MM.1S (cell line): ENCODE measurements around the gene DENND2A.
"Not testable (repeated sequence)": the region's sequence is repeated elsewhere in the genome, so short reads cannot be mapped to it uniquely, and the experiment has no call there.

Experiments used
- DNase-seq: peaks from one replicate; pipeline ENCODE4 v3.0.0-alpha.2; 2015
- H2AFZ ChIP-seq: fragments of 300-600 bp; sonication (generic); 2 replicates; pipeline ENCODE4 v1.6.0; 2016; ENCODE audit warnings: antibody characterized with exemption, low read length
- H3F3A ChIP-seq: fragments of 300-600 bp; sonication (generic); 2 replicates; pipeline ENCODE4 v1.6.1; 2016; ENCODE audit warnings: mild to moderate bottlenecking, antibody characterized with exemption, low read length, moderate library complexity, mixed read lengths; ENCODE audit not compliant: insufficient read depth
- H3K27ac ChIP-seq: fragments of 300-600 bp; sonication (generic); 2 replicates; pipeline ENCODE4 v1.5.1; 2016; ENCODE audit warnings: mild to moderate bottlenecking, low read length
- H3K27me3 ChIP-seq: fragments of 300-600 bp; sonication (generic); replicated peaks from 2 replicates; pipeline ENCODE4 v1.6.0; 2016; ENCODE audit warnings: low read length; ENCODE audit not compliant: insufficient read depth
- H3K36me3 ChIP-seq: fragments of 300-600 bp; sonication (generic); replicated peaks from 2 replicates; pipeline ENCODE4 v1.6.1; 2016; ENCODE audit warnings: mild to moderate bottlenecking, low read length, mixed read lengths; ENCODE audit not compliant: insufficient read depth
- H3K4me1 ChIP-seq: fragments of 300-600 bp; sonication (generic); 2 replicates; pipeline ENCODE4 v1.6.1; 2016; ENCODE audit warnings: low read length, mixed read lengths
- H3K4me2 ChIP-seq: fragments of 300-600 bp; sonication (generic); 2 replicates; pipeline ENCODE4 v1.6.0; 2016; ENCODE audit warnings: low read depth, low read length
- H3K4me3 ChIP-seq: fragments of 300-600 bp; sonication (generic); 2 replicates; pipeline ENCODE4 v1.5.1; 2016; ENCODE audit warnings: low read length, mixed read lengths
- H3K79me2 ChIP-seq: fragments of 300-600 bp; sonication (generic); 2 replicates; pipeline ENCODE4 v1.6.1; 2016; ENCODE audit warnings: mixed run types, low read length, mixed read lengths
- H3K9ac ChIP-seq: fragments of 300-600 bp; sonication (generic); 2 replicates; pipeline ENCODE4 v1.6.1; 2016; ENCODE audit warnings: low read length, mixed read lengths
- H3K9me2 ChIP-seq: fragments of 300-600 bp; sonication (generic); replicated peaks from 2 replicates; pipeline ENCODE4 v1.6.1; 2016; ENCODE audit warnings: mild to moderate bottlenecking, low read length, mixed read lengths; ENCODE audit not compliant: insufficient read depth
- H3K9me3 ChIP-seq: fragments of 300-600 bp; sonication (generic); replicated peaks from 2 replicates; pipeline ENCODE4 v1.6.1; 2016; ENCODE audit warnings: mild to moderate bottlenecking, low read length, mixed read lengths; ENCODE audit not compliant: insufficient read depth
- H4K20me1 ChIP-seq: fragments of 300-600 bp; sonication (generic); 2 replicates; pipeline ENCODE4 v1.6.1; 2016; ENCODE audit warnings: mild to moderate bottlenecking, low read length, moderate library complexity, mixed read lengths; ENCODE audit not compliant: insufficient read depth
- CTCF ChIP-seq: fragments of 300-600 bp; sonication (generic); IDR thresholded peaks from 2 replicates; pipeline ENCODE4 v1.5.1; 2016; ENCODE audit warnings: antibody characterized with exemption, low read length, mixed read lengths
- EZH2 ChIP-seq: fragments of 300-600 bp; sonication (generic); optimal IDR thresholded peaks from 2 replicates; pipeline ENCODE3; 2017; ENCODE audit warnings: low read depth, mild to moderate bottlenecking, antibody characterized with exemption, low read length, mixed read lengths
- EZH2phosphoT487 ChIP-seq: fragments of 300-600 bp; sonication (generic); IDR thresholded peaks from 2 replicates; pipeline ENCODE4 v1.6.1; 2018; ENCODE audit warnings: antibody characterized with exemption, low read length

The DENND2A gene

GRCh38 chr7:140557809-140558518 lies 82.6 kb downstream of the DENND2A start:
- Histone ChIP-seq H4K20me1 (no peaks in the 10 kb centered on the region), H3K4me1 (no peaks in the 10 kb centered on the region), H3K9me2 (no peaks in the 10 kb centered on the region), H3K36me3 (no peaks in the 10 kb centered on the region), H3K4me2 (no peak overlapping the region), H2AFZ (no peak overlapping the region), H3K79me2 (no peaks in the 10 kb centered on the region), H3K4me3 (no peak overlapping the region), H3F3A (no peaks in the 10 kb centered on the region), H3K27ac (no peak overlapping the region), H3K9me3 (no peaks in the 10 kb centered on the region), H3K27me3 (no peaks in the 10 kb centered on the region), H3K9ac (no peak overlapping the region)
- no peak for DNase-seq
- no peak for TF ChIP-seq EZH2
- TF ChIP-seq EZH2phosphoT487: no peak
- TF ChIP-seq CTCF: no peak

GRCh38 chr7:140557069-140557468 lies 83.5 kb downstream of the DENND2A start:
- H3F3A ChIP-seq: no peaks in the 10 kb centered on the region
- no peak overlapping the region for H3K27ac ChIP-seq
- H3K9ac ChIP-seq: no peak overlapping the region
- DNase-seq: no peak
- H3K36me3 ChIP-seq: no peaks in the 10 kb centered on the region
- no peak overlapping the region for H2AFZ ChIP-seq
- no peaks in the 10 kb centered on the region for H3K4me1 ChIP-seq
- H3K4me2 ChIP-seq: no peak overlapping the region
- TF ChIP-seq EZH2phosphoT487: no peak
- no peak for TF ChIP-seq EZH2
- no peak for TF ChIP-seq CTCF
- H3K9me3 ChIP-seq: no peaks in the 10 kb centered on the region
- H3K4me3 ChIP-seq: no peak overlapping the region
- no peaks in the 10 kb centered on the region for H3K79me2 ChIP-seq
- no peaks in the 10 kb centered on the region for H3K9me2 ChIP-seq
- H4K20me1 ChIP-seq: no peaks in the 10 kb centered on the region
- H3K27me3 ChIP-seq: no peaks in the 10 kb centered on the region

- H3K9ac ChIP-seq, H3F3A ChIP-seq, H3K4me3 ChIP-seq, H3K9me2 ChIP-seq, H2AFZ ChIP-seq, H3K36me3 ChIP-seq, H3K79me2 ChIP-seq, H3K27ac ChIP-seq, DNase-seq, H4K20me1 ChIP-seq, H3K4me1 ChIP-seq, H3K4me2 ChIP-seq, H3K9me3 ChIP-seq, H3K27me3 ChIP-seq: not testable (repeated sequence)
These were observed 87.4 kb downstream of the DENND2A start for GRCh38 chr7:140553236-140553635.

- H2AFZ ChIP-seq: no peak overlapping the region
- no peaks in the 10 kb centered on the region for H3K27me3 ChIP-seq
- TF ChIP-seq CTCF (no peak), EZH2 (no peak), EZH2phosphoT487 (no peak)
- no peak overlapping the region for H3K9ac ChIP-seq
- H3K9me2 ChIP-seq: no peaks in the 10 kb centered on the region
- H3K79me2 ChIP-seq: no peaks in the 10 kb centered on the region
- no peaks in the 10 kb centered on the region for H3F3A ChIP-seq
- no peaks in the 10 kb centered on the region for H3K36me3 ChIP-seq
- DNase-seq: no peak
- H3K9me3 ChIP-seq: no peaks in the 10 kb centered on the region
- no peak overlapping the region for H3K4me3 ChIP-seq
- no peak overlapping the region for H3K4me2 ChIP-seq
- H3K27ac ChIP-seq: no peak overlapping the region
- H4K20me1 ChIP-seq: no peaks in the 10 kb centered on the region
- H3K4me1 ChIP-seq: no peaks in the 10 kb centered on the region
These were observed 88.4 kb downstream of the DENND2A start for GRCh38 chr7:140552240-140552679.
